GM12878 (cell line): ENCODE data around the gene CLEC4M. TPM values are rescaled to one million over a fixed set of nuclear protein-coding genes. Genes with fewer than 3 reads are reported as not detected.
A peak's percentile ranks its signal among the peaks of the same experiment; 100 is the strongest.

Experiments used
- CHD1 ChIP-seq: IDR thresholded peaks from 2 replicates; pipeline ENCODE4 v1.6.1; 2012; ENCODE audit warnings: low read depth, low read length, improper control_type of control experiment
- CHD2 ChIP-seq: IDR thresholded peaks from 2 replicates; pipeline ENCODE4 v1.6.1; 2011; ENCODE audit warnings: low read depth, low read length, improper control_type of control experiment, borderline replicate concordance
- CHD4 ChIP-seq: fragments of 200-600 bp; sonication (generic); IDR thresholded peaks from 2 replicates; pipeline ENCODE4 v1.6.1; 2016; ENCODE audit warnings: mild to moderate bottlenecking
- EED ChIP-seq: sonication (generic); IDR thresholded peaks from 2 replicates; pipeline ENCODE4 v1.6.1; 2016; ENCODE audit warnings: antibody characterized with exemption, low read depth
- FOXK2 ChIP-seq: fragments of 450-650 bp; IDR thresholded peaks from 2 replicates; pipeline ENCODE4 v1.6.1; 2017; ENCODE audit warnings: mild to moderate bottlenecking, moderate library complexity
- MXI1 ChIP-seq: fragments of 150-350 bp; IDR thresholded peaks from 2 replicates; pipeline ENCODE4 v1.6.1; 2011; ENCODE audit warnings: low read depth, mild to moderate bottlenecking, inconsistent platforms, low read length, improper control_type of control experiment
- NR2C1 ChIP-seq: fragments of 450-650 bp; IDR thresholded peaks from 2 replicates; pipeline ENCODE4 v1.6.1; 2017; ENCODE audit warnings: antibody characterized with exemption, mild to moderate bottlenecking, moderate library complexity
- POLR2AphosphoS5 ChIP-seq: IDR thresholded peaks from 2 replicates; pipeline ENCODE4 v1.6.1; 2011; ENCODE audit warnings: mild to moderate bottlenecking, low read length, inconsistent platforms
- POU2F2 ChIP-seq: IDR thresholded peaks from 3 replicates; pipeline ENCODE4 v1.6.1; 2011; ENCODE audit warnings: low read depth, mild to moderate bottlenecking, low read length, borderline replicate concordance
- RAD21 ChIP-seq: IDR thresholded peaks from 2 replicates; pipeline ENCODE4 v1.6.1; 2011; ENCODE audit warnings: mild to moderate bottlenecking, low read depth, low read length, moderate library complexity; ENCODE audit not compliant: insufficient read depth
- RAD51 ChIP-seq: fragments of 450-650 bp; IDR thresholded peaks from 2 replicates; pipeline ENCODE4 v1.6.1; 2016; ENCODE audit warnings: moderate library complexity, mild to moderate bottlenecking, inconsistent platforms
- RFX5 ChIP-seq: IDR thresholded peaks from 2 replicates; pipeline ENCODE4 v1.6.1; 2011; ENCODE audit warnings: low read depth, low read length, improper control_type of control experiment
- RUNX3 ChIP-seq: IDR thresholded peaks from 2 replicates; pipeline ENCODE4 v1.6.1; 2012; ENCODE audit warnings: low read length, inconsistent platforms
- SREBF1 ChIP-seq: IDR thresholded peaks from 2 replicates; pipeline ENCODE4 v1.6.1; 2012; ENCODE audit warnings: mild to moderate bottlenecking, low read length
- SRF ChIP-seq, 2 experiments: IDR thresholded peaks; 2 replicates each; pipeline ENCODE4 v1.6.1; 2011; ENCODE audit warnings: low read depth in 2 of 2, low read length in 2 of 2, mild to moderate bottlenecking in 1 of 2, moderate library complexity in 1 of 2
- STAT1 ChIP-seq: fragments of 450-650 bp; conservative IDR thresholded peaks from 2 replicates; pipeline ENCODE4 v1.6.1; 2014; ENCODE audit warnings: antibody characterized with exemption, mild to moderate bottlenecking
- SUPT20H ChIP-seq: IDR thresholded peaks from 2 replicates; pipeline ENCODE4 v1.6.1; 2011; ENCODE audit warnings: low read depth, mild to moderate bottlenecking, low read length, moderate library complexity, borderline replicate concordance; ENCODE audit not compliant: control insufficient read depth
- TBL1XR1 ChIP-seq: IDR thresholded peaks from 2 replicates; pipeline ENCODE4 v1.6.1; 2012; ENCODE audit warnings: low read depth, low read length, improper control_type of control experiment
- TCF7 ChIP-seq: IDR thresholded peaks from 2 replicates; pipeline ENCODE4 v1.6.1; 2014; ENCODE audit warnings: antibody characterized with exemption, borderline replicate concordance
- ZNF384 ChIP-seq: IDR thresholded peaks from 2 replicates; pipeline ENCODE4 v1.6.1; 2012; ENCODE audit warnings: low read depth, mild to moderate bottlenecking, low read length, improper control_type of control experiment, borderline replicate concordance
- ZNF622 ChIP-seq: fragments of 450-650 bp; IDR thresholded peaks from 2 replicates; pipeline ENCODE4 v1.6.1; 2017; ENCODE audit warnings: mild to moderate bottlenecking, inconsistent platforms
- ZSCAN29 ChIP-seq: fragments of 450-650 bp; IDR thresholded peaks from 2 replicates; pipeline ENCODE4 v1.6.1; 2017; ENCODE audit warnings: mild to moderate bottlenecking, moderate library complexity
- polyA plus RNA-seq, 11 experiments: library from polyadenylated mRNA; depleted of rRNA in 4 of 11; unstranded in 6 of 11; stranded (reverse) in 5 of 11; fragments of >200 nt; fragmentation: Nextera tagmentation in 4 of 11; fragmentation: Illumina TruSeq in 1 of 11; extraction: Ambion mirVana in 4 of 11; extraction: Trizol in 1 of 11; gene quantifications; 1 replicate in 1 of 11; 2 replicates in 10 of 11; pipeline versions ENCODE4 v1.2.1 to v1.2.3, GENCODE V29; 2011 to 2016; ENCODE audit warnings: inconsistent platforms in 2 of 11, missing spikeins in 2 of 11, low read depth in 1 of 11
- total RNA-seq, 4 experiments: library from RNA; depleted of rRNA in 3 of 4; stranded (reverse); fragments of >200 nt in 3 of 4; fragmentation: Illumina TruSeq in 1 of 4; extraction: Trizol in 1 of 4; gene quantifications; 2 replicates each; pipeline versions ENCODE4 v1.2.1 to v1.2.3, GENCODE V29; 2013 to 2021
- TF ChIP-seq, protein P1 (sequence below): fragments of 450-650 bp; IDR thresholded peaks from 2 replicates; pipeline ENCODE4 v1.6.1; 2017; ENCODE audit warnings: mild to moderate bottlenecking
- TF ChIP-seq, protein P2 (sequence below): IDR thresholded peaks from 2 replicates; pipeline ENCODE4 v1.6.1; 2012; ENCODE audit warnings: low read depth, low read length, improper control_type of control experiment
- TF ChIP-seq, protein P3 (sequence below): fragments of 450-650 bp; IDR thresholded peaks from 2 replicates; pipeline ENCODE4 v1.6.1; 2017; ENCODE audit warnings: antibody characterized with exemption, mild to moderate bottlenecking, moderate library complexity
- TF ChIP-seq, protein P4 (sequence below): fragments of 450-650 bp; IDR thresholded peaks from 2 replicates; pipeline ENCODE4 v1.6.1; 2017; ENCODE audit warnings: borderline replicate concordance

CLEC4M gene
- total and polyA plus RNA-seq, 10 of the 15 experiments (the other 5 are each of a cell fraction or from before 2014, with no cell fraction given): 0.11 to 0.42 (median 0.25) TPM; not detected in 1

DNA sequence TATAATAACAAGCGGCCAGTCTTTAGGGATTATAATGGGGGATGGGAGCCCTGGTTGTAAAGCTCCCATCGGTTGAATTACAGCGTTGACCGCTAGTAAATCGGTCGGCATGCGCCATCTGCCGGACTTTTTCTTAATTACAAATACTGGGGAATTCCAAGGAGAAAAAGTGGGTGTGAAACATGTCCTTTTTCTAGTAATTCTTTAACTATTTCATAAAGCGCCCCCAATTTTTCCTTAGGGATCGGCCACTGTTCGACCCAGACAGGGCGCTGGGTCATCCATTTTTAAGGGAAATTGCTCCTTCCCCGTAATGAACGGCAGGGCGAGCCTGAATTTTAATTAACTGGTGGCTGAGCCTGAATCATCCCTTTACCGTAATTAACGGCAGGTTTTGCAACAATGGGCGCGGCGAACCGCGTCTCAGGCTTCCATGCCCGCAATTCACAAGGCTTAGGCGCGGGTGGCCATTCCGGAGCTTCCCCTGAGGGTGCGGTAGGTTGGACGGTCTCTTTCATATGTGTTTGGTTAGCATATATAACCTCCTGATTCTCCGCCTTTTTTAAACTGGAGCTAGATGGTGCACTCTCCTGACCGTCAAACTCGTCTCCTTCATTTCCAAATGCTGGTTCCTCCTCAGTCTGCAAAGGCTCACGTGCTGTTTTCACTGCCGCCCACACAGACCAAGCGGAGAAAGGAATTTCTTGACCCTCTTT, 36.8 kb downstream of the CLEC4M start (continued):
- TF ChIP-seq, protein P1, sequence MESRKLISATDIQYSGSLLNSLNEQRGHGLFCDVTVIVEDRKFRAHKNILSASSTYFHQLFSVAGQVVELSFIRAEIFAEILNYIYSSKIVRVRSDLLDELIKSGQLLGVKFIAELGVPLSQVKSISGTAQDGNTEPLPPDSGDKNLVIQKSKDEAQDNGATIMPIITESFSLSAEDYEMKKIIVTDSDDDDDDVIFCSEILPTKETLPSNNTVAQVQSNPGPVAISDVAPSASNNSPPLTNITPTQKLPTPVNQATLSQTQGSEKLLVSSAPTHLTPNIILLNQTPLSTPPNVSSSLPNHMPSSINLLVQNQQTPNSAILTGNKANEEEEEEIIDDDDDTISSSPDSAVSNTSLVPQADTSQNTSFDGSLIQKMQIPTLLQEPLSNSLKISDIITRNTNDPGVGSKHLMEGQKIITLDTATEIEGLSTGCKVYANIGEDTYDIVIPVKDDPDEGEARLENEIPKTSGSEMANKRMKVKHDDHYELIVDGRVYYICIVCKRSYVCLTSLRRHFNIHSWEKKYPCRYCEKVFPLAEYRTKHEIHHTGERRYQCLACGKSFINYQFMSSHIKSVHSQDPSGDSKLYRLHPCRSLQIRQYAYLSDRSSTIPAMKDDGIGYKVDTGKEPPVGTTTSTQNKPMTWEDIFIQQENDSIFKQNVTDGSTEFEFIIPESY: no peak
- TF ChIP-seq MXI1 (no peak), RAD51 (no peak), POU2F2 (no peak), CHD4 (no peak), FOXK2 (no peak), SREBF1 (no peak), TCF7 (no peak), CHD1 (no peak), RAD21 (peak; percentile 81), STAT1 (no peak), NR2C1 (no peak), CHD2 (peak; percentile 67), SRF (IDR thresholded peaks at IDR 0.05; ENCODE audit: low read depth in 2 of 2, low read length in 2 of 2) (no peak), ZSCAN29 (no peak), TBL1XR1 (no peak), ZNF384 (no peak), RUNX3 (peak; percentile 25; the same call in 1 of the 2 replicates), POLR2AphosphoS5 (no peak), SUPT20H (no peak), RFX5 (no peak), ZNF622 (no peak), EED (peak; percentile 42; the same call in 1 of the 2 replicates)
- TF ChIP-seq, protein P2, sequence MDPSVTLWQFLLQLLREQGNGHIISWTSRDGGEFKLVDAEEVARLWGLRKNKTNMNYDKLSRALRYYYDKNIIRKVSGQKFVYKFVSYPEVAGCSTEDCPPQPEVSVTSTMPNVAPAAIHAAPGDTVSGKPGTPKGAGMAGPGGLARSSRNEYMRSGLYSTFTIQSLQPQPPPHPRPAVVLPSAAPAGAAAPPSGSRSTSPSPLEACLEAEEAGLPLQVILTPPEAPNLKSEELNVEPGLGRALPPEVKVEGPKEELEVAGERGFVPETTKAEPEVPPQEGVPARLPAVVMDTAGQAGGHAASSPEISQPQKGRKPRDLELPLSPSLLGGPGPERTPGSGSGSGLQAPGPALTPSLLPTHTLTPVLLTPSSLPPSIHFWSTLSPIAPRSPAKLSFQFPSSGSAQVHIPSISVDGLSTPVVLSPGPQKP: no peak
- TF ChIP-seq, protein P3, sequence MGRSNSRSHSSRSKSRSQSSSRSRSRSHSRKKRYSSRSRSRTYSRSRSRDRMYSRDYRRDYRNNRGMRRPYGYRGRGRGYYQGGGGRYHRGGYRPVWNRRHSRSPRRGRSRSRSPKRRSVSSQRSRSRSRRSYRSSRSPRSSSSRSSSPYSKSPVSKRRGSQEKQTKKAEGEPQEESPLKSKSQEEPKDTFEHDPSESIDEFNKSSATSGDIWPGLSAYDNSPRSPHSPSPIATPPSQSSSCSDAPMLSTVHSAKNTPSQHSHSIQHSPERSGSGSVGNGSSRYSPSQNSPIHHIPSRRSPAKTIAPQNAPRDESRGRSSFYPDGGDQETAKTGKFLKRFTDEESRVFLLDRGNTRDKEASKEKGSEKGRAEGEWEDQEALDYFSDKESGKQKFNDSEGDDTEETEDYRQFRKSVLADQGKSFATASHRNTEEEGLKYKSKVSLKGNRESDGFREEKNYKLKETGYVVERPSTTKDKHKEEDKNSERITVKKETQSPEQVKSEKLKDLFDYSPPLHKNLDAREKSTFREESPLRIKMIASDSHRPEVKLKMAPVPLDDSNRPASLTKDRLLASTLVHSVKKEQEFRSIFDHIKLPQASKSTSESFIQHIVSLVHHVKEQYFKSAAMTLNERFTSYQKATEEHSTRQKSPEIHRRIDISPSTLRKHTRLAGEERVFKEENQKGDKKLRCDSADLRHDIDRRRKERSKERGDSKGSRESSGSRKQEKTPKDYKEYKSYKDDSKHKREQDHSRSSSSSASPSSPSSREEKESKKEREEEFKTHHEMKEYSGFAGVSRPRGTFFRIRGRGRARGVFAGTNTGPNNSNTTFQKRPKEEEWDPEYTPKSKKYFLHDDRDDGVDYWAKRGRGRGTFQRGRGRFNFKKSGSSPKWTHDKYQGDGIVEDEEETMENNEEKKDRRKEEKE: no peak
- TF ChIP-seq, protein P4, sequence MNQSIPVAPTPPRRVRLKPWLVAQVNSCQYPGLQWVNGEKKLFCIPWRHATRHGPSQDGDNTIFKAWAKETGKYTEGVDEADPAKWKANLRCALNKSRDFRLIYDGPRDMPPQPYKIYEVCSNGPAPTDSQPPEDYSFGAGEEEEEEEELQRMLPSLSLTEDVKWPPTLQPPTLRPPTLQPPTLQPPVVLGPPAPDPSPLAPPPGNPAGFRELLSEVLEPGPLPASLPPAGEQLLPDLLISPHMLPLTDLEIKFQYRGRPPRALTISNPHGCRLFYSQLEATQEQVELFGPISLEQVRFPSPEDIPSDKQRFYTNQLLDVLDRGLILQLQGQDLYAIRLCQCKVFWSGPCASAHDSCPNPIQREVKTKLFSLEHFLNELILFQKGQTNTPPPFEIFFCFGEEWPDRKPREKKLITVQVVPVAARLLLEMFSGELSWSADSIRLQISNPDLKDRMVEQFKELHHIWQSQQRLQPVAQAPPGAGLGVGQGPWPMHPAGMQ: no peak
